ENCODE measurements around the gene RPL36. TPM values are rescaled to one million over a fixed set of nuclear protein-coding genes. Genes with fewer than 3 reads are reported as not detected.

The RPL36 gene
- total and polyA plus RNA-seq, 7 donors, result 440 to 814 (median 572) TPM

GRCh38 chr19:5680437-5681368, 9.4 kb upstream of the RPL36 start, which contains the start of the genes HSD11B1L and MICOS13:
HSD11B1L (plus strand) TSS chr19:5681027; CDS start chr19:5684833, 3,806 bp downstream.
MICOS13 (minus strand) TSS chr19:5680516; CDS start chr19:5680486, 30 bp downstream.
- 1% methylated on average over 49 to 94 of the region's 94 CpGs for WGBS, 3 donors
- ATAC-seq (peak; percentile 91 to 93 (median 92)), DNase-seq (peak; percentile 99 to 100)
- no peak for TF ChIP-seq CTCF (IDR thresholded peaks at IDR 0.05)
- H3K27me3 ChIP-seq (ENCODE audit: insufficient read depth in 3 of 3, low read length in 2 of 3), result no peaks in the 10 kb centered on the region
- peaks cover 17% of the 10 kb centered on the region for H3K4me1 ChIP-seq
- H3K9me3 ChIP-seq, result no peaks in the 10 kb centered on the region
- peaks cover 5 to 17% of the 10 kb centered on the region in 2 donors for H3K36me3 ChIP-seq (ENCODE audit: insufficient read depth in 1 of 2, low read depth in 1 of 2)
- H3K4me3 ChIP-seq, result peak within 1 kb of the TSS; percentile 83
- intact Hi-C loops (cut with DNase I), result loop anchor here in 1 of 2 donors (10.0 kb wide), 2 partner anchors 56 to 694 kb away; partner anchors contain the start of genes ALKBH7, PSPN, SAFB and SAFB2
- peak within 1 kb of the TSS; percentile 95 for H3K27ac ChIP-seq

- peaks cover 16% of the 10 kb centered on the region for H3K4me1 ChIP-seq
- H3K36me3 ChIP-seq (ENCODE audit: insufficient read depth in 1 of 2, low read depth in 1 of 2), result peaks cover 5 to 17% of the 10 kb centered on the region in 2 donors
- no peaks in the 10 kb centered on the region for H3K27me3 ChIP-seq (ENCODE audit: insufficient read depth in 3 of 3, low read length in 2 of 3)
- H3K4me3 ChIP-seq, result peak overlapping the region; percentile 83
- no peak for ATAC-seq
- H3K27ac ChIP-seq, result no peak overlapping the region
- DNase-seq, result no peak
- no peaks in the 10 kb centered on the region for H3K9me3 ChIP-seq
- intact Hi-C loops (cut with DNase I), result loop anchor here in 1 of 2 donors (10.0 kb wide), 2 partner anchors 57 to 693 kb away; partner anchors contain the start of genes ALKBH7, PSPN, SAFB and SAFB2
- no peak for TF ChIP-seq CTCF (IDR thresholded peaks at IDR 0.05)
- 59 to 64% (median 60%) methylated on average over 15 to 17 of the region's 17 CpGs for WGBS, 3 donors
Measured at GRCh38 chr19:5681391-5682106, 8.5 kb upstream of the RPL36 start.

GRCh38 chr19:5682107-5682482, 8.0 kb upstream of the RPL36 start:
- TF ChIP-seq CTCF (IDR thresholded peaks at IDR 0.05), result no peak
- Histone ChIP-seq H3K9me3 (no peaks in the 10 kb centered on the region), H3K4me1 (peaks cover 14% of the 10 kb centered on the region), H3K4me3 (no peak overlapping the region), H3K27ac (no peak overlapping the region), H3K36me3 (ENCODE audit: insufficient read depth in 1 of 2, low read depth in 1 of 2) (peaks cover 5 to 17% of the 10 kb centered on the region in 2 donors), H3K27me3 (ENCODE audit: insufficient read depth in 3 of 3, low read length in 2 of 3) (no peaks in the 10 kb centered on the region)
- intact Hi-C loops (cut with DNase I), result loop anchor here in 1 of 2 donors (10.0 kb wide), 2 partner anchors 57 to 693 kb away; partner anchors contain the start of genes ALKBH7, PSPN, SAFB and SAFB2
- DNase-seq (no peak), ATAC-seq (no peak)
- WGBS, 3 donors, result 84 to 89% (median 89%) methylated on average over 3 of the region's 3 CpGs

- Histone ChIP-seq H3K27me3 (ENCODE audit: insufficient read depth in 3 of 3, low read length in 2 of 3) (no peaks in the 10 kb centered on the region), H3K4me1 (peaks cover 14% of the 10 kb centered on the region), H3K9me3 (no peaks in the 10 kb centered on the region), H3K36me3 (ENCODE audit: insufficient read depth in 1 of 2, low read depth in 1 of 2) (peaks cover 0 to 6% of the 10 kb centered on the region in 2 donors), H3K27ac (no peak overlapping the region), H3K4me3 (no peak overlapping the region)
- WGBS, 3 donors, result 89 to 91% (median 90%) methylated on average over 10 of the region's 10 CpGs
- DNase-seq (no peak), ATAC-seq (no peak)
- no peak for TF ChIP-seq CTCF (IDR thresholded peaks at IDR 0.05)
- intact Hi-C loops (cut with DNase I), result loop anchor here in 1 of 2 donors (10.0 kb wide), 2 partner anchors 59 to 691 kb away; partner anchors contain the start of genes ALKBH7, PSPN, SAFB and SAFB2
Measured at GRCh38 chr19:5683177-5683886, 6.8 kb upstream of the RPL36 start.
